ENCODE measurements around the gene KPNA1.
A peak's percentile ranks its signal among the peaks of the same experiment; 100 is the strongest.

Gene KPNA1

DNA sequence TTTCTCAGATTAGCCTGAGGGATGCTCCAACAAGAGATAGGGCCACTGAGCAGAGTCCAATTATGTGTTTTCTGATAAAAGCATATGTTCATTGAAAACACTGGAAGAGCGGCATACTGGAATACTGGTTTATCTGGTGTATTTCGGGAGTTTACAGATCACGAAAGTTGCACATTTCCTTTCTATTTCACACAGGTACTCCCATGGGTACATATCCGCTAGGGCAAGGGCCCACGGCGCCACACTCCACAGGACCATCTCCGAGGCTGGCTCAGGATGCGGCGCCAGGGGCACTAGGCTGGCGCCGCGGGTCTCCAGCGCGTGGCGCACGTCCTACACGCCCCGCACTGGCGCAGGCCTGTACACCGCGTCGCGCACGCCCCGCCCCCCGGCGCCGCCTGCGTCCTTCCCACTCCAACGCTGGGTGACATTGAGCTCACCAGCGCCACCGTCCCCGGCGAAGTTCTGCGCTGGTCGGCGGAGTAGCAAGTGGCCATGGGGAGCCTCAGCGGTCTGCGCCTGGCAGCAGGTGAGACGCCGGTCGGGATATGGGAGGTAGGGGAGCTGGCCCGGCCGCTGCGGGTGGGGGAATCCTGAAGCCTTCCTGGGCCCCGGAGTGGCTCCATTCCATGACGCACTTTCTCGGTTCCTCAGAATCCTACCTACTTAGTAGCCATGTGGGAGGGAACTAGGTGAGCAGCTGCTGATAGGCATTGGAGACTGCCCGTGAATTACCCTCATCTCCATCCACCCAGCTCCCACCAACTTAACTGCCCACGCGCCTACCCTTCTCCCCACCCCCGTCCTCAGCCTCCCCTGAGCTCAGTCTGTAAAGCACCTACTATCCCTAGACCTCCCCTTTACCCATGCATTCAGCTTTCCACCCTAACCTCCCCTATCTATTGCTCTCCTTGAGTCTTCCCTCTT is 130.7 kb downstream of the KPNA1 start, which contains the start of gene FAM162A:
TSS of gene FAM162A (plus strand) at position 412 of the 927 bp plus-strand sequence. CDS start at position 496, 84 bp downstream.
- DNase-seq (ENCODE audit: low read depth, low spot score) = peak; percentile 55

DNA sequence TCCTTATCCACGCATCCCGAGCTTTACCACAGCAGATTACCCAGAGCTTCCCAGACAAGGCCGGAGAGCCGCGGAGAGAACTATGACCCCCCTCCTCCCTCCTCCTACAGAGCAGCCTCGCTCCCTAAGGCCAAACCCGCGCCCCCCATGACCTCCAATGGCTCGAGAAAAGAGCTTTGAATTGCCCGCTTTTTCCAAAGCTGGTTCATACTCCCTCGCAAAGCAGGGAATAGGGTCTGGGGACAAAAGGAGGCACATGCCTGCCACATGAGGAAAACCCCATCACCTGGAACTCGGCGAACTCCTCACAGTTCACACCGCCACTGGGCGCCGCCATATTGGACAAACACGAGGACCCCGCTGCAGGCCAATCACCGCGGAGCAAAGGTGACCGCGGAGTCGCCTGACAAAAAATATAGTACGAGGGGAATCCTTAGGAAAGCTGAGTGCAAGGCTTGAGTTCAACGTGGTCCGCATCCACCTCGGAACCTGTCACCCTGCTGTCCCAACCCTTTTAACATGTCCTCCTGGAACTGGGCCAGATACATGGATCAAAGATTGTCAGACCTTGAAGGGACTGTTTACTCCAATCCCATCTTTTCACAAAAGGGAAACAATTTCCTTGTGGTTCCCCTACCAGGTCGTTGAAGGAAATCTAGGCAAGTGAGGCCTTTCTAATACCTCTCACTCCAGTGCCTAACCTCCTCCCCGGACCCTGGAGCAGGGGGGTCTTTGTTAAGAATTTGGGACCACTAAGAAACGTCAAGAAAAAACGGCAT is 131.7 kb downstream of the KPNA1 start, which contains the start of gene MIX23:
TSS of gene MIX23 (minus strand) at position 344 of the 779 bp plus-strand sequence. CDS start at position 337, 7 bp downstream.
- DNase-seq (ENCODE audit: low read depth, low spot score) = peak; percentile 43

DNA sequence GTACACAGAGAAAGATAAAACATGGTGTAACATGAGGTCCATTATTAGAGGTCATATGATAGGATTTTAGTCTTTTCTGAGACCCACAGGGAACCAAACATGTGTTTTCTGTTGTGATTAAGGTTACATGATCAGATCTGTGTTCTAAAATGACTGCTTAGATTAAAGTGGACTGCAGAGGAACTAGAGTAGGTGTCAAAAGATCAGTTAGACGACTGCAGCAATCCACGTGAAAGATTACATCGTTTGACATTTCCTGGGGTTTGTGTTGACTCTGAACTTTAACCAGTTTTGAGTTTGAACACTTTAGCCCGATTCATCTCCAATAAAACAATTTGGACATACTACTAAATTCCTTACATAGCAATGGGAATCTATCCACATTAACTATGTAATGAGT is 136.8 kb downstream of the KPNA1 start:
- no peak for DNase-seq (ENCODE audit: low read depth, low spot score)

DNA sequence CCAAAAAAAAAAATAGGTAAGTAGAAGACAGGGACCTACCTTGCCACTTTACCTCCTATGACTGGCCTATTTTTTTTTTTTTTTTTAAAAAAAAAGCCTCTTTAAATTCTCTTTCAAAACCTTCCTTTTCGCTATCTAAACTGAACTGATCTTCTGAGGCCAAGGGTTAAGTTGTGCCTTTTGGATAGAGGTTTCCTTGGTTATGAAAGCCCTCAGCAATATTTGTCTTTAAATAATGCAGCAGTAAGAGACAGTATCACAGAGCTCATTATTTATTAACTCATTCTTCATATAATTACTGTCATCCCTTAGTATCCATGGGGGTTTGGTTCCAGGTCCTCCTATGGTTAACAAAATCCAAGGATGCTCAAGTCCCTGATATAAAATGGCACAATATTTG is 140.7 kb downstream of the KPNA1 start:
- no peak for DNase-seq (ENCODE audit: low read depth, low spot score)

Data from smooth muscle cell of the brain vasculature (primary cell).